ENCODE measurements around the gene THUMPD3.
A peak's percentile ranks its signal among the peaks of the same experiment; 100 is the strongest.

THUMPD3 gene

GRCh38 chr3:9361691-9362388 is 1.0 kb upstream of the THUMPD3 start:
- peak overlapping the region; percentile 95 for H3K27ac ChIP-seq
- TF ChIP-seq CTCF (IDR thresholded peaks at IDR 0.05), result no peak
- TF ChIP-seq ZFX (IDR thresholded peaks at IDR 0.05; ENCODE audit: borderline replicate concordance), result no peak

GRCh38 chr3:9369508-9369907 is 6.7 kb downstream of the THUMPD3 start:
- H3K27ac ChIP-seq, result no peak overlapping the region
- TF ChIP-seq ZFX (IDR thresholded peaks at IDR 0.05; ENCODE audit: borderline replicate concordance) (no peak), CTCF (IDR thresholded peaks at IDR 0.05) (no peak)

- TF ChIP-seq ZFX (IDR thresholded peaks at IDR 0.05; ENCODE audit: borderline replicate concordance) (no peak), CTCF (IDR thresholded peaks at IDR 0.05) (no peak)
These were observed 10.6 kb downstream of the THUMPD3 start for GRCh38 chr3:9373465-9373864.

GRCh38 chr3:9377981-9378380 is 15.1 kb downstream of the THUMPD3 start:
- no peak overlapping the region; the same call in 1 of the 2 replicates for H3K27ac ChIP-seq
- TF ChIP-seq CTCF (IDR thresholded peaks at IDR 0.05), result no peak

More at GRCh38 chr3:9373465-9373864, 10.6 kb downstream of the THUMPD3 start:
- no peak overlapping the region for H3K27ac ChIP-seq

GRCh38 chr3:9379327-9379726 is 16.5 kb downstream of the THUMPD3 start:
- no peak overlapping the region for H3K27ac ChIP-seq
- no peak for TF ChIP-seq ZFX (IDR thresholded peaks at IDR 0.05; ENCODE audit: borderline replicate concordance)
- no peak for TF ChIP-seq CTCF (IDR thresholded peaks at IDR 0.05)

GRCh38 chr3:9380014-9380413 is 17.2 kb downstream of the THUMPD3 start:
- TF ChIP-seq ZFX (IDR thresholded peaks at IDR 0.05; ENCODE audit: borderline replicate concordance) (no peak), CTCF (IDR thresholded peaks at IDR 0.05) (no peak)
- H3K27ac ChIP-seq, result no peak overlapping the region

GRCh38 chr3:9384141-9384828 is 21.4 kb downstream of the THUMPD3 start:
- peak overlapping the region; percentile 49 for H3K27ac ChIP-seq
- TF ChIP-seq CTCF (IDR thresholded peaks at IDR 0.05), result no peak
- no peak for TF ChIP-seq ZFX (IDR thresholded peaks at IDR 0.05; ENCODE audit: borderline replicate concordance)

Data from 22Rv1 (cell line).